A673 (cell line): Measurements from ENCODE around the gene ST6GALNAC2.

Experiments used
- CTCF ChIP-seq: fragments of 300-800, 200-600 bp; sonication (generic); conservative IDR thresholded peaks from 2 replicates; pipeline ENCODE4 v1.5.1; 2017; ENCODE audit warnings: low read depth, mild to moderate bottlenecking, antibody characterized with exemption, low read length, moderate library complexity, mixed read lengths
- EZH2 ChIP-seq: fragments of 200-600 bp; sonication (generic); IDR thresholded peaks from 2 replicates; pipeline ENCODE4 v1.6.1; 2017; ENCODE audit warnings: borderline replicate concordance, low read depth, mild to moderate bottlenecking, mixed read lengths, antibody characterized with exemption, low read length; ENCODE audit not compliant: poor library complexity, severe bottlenecking

- TF ChIP-seq CTCF: peak; percentile 72
- no peak for TF ChIP-seq EZH2
Measured at GRCh38 chr17:76557368-76558197, 28.1 kb downstream of the ST6GALNAC2 start.
